ENCODE results near the gene CD8B. TPM values are rescaled to one million over a fixed set of nuclear protein-coding genes. Genes with fewer than 3 reads are reported as not detected.

The CD8B gene
- total RNA-seq, 1 donor from 2014 or later = 4.1 TPM

DNA sequence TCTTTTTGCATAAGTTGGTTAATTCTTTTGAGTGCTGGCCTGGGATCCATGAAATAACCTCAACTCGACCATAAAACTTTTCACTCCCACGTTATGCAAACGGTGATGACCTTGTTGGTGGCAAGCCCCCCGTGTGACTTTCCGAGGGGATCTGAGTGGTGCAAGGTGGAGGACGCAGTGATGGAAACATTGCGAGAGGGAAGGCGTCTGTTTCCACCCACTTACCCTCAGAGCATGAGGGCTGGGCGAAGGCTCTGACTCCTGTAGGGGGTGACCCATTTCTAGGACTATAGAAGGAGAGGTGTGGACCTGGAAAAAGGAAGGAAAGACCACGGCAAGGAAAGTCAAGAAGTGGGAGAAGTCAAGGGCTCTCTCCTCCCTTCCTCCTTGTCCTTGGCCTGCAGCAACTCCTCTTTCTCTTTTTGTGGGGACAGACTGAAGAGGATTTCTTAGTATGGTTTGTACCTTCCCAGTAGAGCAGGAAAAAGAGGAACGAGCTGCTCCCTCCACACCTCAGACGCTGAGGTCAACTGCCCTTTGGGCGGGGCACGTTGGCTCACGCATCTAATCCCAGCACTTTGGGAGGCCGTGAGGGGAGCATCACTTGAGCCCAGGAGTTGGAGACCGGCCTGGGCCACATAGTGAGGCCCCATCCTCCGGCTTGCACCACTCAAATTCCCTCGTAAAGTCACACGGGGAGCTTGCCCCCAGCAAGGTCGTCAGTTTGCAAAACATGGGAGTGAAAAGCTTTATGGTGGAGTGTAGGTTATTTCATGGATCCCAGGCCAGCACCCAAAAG lies 55.4 kb downstream of the CD8B start:
- DNase-seq (ENCODE audit: low spot score) = no peak

DNA sequence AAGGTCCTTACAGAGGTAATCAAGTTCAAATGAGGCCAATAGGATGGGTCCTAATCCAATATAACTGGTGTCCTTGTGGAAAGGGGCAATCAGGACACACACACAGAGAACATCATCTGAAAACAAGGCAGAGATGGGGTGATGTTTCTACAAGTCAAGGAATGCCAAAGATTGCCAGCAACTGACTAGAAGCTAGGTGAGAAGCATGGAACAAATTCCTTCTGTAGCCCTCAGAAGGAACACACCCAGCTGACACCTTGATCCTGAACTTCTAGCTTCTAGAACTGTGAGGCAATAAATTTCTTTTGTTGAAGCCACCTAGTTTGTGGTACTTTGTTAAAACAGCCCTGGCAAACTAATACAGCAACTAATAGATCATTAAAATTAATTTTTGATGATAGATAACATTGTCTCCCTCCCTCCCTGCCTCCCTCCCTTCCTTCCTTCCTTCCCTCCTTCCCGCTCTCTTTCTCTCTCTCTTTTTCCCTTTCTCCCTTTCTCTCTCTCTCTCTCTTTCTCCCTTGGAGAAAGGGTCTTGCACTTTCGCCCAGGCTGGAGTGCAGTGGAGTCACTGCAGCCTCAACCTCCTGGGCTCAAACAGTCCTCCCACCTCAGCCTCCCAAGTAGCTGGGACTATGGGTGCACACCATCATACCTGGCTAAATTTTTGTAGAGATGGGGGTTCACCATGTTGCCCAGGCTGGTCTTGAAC lies 60.7 kb downstream of the CD8B start:
- DNase-seq (ENCODE audit: low spot score) = no peak

DNA sequence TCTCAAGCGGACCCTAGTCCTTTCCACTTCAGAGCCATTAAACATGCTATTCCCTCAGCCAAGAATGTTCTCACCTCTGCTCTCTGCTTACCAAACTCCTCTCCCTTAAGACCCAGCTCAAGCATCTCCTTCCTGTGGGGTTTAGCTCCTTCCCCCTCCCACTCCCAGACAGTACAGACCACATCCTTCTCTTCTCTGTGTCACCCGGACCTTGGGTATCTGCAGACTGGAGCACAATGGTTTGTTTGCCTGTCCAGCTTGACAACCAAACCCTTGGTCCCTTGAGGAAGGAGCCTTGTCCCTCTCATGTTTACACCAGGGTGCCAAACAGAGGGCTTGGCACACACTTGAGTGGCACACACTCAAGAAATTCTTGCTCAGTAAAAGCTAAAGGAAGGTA lies 66.8 kb downstream of the CD8B start:
- no peak for DNase-seq (ENCODE audit: low spot score)

DNA sequence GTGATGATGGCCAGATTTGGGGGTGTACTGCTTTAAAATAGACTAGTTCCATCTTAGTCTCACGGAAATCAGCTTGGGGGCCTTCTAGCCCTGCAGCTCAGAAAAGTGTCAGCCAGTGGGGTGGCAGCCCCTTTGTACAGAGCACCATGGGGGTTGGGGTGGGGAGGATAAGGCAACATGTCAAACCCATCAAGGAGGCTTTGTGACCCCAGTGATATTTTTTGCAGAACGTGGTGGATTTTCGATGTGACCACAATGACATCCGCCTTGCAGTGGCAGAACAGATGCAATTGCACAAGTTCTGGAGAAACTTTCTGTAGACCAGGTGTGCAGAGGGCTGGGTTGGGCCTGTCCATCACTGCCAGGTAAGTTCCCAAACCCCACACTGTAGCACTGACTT lies 67.9 kb downstream of the CD8B start:
- no peak for DNase-seq (ENCODE audit: low spot score)

DNA sequence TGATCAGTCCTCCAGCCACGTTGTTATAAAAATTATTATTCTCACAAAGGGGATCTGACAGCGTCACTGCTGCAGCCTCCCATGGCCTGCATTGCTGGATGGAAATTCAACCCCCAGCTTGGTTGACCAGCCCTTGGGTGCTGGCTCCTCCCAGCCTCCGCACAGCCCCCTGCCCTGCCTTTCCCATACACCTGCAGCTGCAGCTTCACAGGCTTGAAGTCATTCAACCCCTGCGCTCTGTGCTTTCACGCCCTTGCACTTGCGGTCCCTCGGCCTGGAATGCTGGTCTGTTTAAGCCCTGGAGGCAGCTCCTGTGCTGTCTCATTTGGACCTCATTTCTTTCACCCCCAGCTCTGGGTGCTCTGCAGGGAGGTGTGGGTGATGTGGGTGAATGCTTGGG lies 70.1 kb downstream of the CD8B start:
- DNase-seq (ENCODE audit: low spot score) = no peak

DNA sequence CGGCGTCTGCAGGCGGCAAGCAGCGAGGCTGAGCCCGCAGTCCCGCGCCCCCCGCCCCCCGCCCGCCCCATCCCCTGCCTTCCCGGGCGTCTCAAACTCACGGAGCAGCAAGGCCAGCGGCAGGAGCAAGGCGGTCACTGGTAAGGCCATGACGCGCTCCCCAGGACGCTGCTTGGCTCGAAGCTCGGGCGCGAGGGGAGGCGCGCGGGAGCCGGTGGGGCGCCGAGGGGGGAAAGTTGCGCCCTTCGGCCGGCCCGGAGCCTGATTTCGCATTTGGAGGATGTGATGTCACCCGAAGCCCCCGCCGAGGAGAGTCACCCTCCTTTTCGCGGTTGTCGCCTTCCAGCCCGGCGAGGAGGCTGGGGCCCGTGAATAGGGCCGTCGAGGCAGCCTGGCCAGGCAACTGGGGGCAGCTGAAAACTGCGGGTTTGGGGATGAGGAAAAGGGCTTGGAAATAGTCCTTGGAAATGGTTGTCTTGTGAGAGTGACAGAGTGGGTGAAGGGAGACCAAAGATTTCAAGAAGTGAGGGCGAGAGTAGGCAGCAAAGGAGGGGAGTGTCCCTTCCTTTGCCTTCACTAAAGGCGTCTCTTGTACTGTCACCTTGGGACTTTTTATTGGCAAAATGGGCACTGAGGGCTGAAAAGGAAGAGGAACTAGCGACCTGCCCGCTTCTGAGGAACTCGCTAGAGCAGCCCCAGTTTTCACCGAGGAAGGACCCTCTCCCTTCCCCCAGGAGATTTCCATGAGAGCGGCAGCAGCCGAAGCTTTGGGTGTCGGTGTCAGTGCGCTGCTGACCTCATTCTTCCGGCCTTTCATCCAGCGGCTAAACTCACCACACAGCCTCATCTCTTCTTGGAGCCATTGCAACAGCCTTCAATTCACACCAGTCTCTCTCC lies 70.8 kb downstream of the CD8B start, which contains the start of gene CD8A:
Gene CD8A, minus strand, starts transcription at position 238 of the 897 bp plus-strand sequence. Its CDS starts 88 bp downstream, at position 150.
- no peak for DNase-seq (ENCODE audit: low spot score)

DNA sequence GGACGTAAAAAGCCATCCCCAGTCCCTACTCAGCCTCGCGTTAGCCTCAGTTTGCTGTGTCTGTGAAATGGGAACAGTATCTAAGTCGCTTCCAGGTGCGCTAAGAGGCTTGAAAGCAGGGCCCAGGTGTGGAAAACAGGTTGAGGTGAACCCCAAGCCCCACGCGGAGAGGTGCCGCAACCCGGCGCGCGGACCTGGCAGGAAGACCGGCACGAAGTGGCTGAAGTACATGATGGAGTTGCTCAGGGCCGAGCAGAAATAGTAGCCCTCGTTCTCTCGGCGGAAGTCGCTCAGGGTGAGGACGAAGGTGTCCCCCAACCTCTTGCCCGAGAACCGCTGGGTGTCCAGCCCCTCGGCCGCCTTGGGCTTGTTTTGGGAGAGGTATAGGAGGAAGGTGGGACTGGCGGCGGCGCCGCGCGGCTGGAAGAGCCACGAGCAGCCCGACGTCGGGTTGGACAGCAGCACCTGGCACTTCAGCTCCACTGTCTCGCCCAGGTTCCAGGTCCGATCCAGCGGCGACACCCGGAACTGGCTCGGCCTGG lies 71.5 kb downstream of the CD8B start:
- DNase-seq (ENCODE audit: low spot score) = no peak

DNA sequence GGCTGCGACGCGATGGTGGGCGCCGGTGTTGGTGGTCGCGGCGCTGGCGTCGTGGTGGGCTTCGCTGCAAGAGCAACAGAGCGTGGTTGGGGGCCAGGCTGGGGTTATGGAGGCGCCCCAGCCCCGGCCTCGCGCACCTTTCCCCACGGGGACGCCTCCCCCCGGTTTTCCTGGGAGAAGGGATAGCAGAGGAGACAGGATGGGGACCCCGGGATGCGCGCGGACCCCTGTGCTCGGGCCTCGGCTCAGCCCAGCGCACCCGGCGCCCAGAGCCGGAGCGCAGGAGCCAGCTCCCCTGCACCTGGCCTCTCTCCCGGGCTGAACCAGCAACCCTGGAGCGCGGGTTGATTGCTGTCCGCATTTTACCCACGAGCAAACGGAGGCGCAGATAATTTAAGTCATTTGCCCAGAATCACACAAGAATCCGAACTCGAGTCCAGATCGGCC lies 72.0 kb downstream of the CD8B start:
- no peak for DNase-seq (ENCODE audit: low spot score)

DNA sequence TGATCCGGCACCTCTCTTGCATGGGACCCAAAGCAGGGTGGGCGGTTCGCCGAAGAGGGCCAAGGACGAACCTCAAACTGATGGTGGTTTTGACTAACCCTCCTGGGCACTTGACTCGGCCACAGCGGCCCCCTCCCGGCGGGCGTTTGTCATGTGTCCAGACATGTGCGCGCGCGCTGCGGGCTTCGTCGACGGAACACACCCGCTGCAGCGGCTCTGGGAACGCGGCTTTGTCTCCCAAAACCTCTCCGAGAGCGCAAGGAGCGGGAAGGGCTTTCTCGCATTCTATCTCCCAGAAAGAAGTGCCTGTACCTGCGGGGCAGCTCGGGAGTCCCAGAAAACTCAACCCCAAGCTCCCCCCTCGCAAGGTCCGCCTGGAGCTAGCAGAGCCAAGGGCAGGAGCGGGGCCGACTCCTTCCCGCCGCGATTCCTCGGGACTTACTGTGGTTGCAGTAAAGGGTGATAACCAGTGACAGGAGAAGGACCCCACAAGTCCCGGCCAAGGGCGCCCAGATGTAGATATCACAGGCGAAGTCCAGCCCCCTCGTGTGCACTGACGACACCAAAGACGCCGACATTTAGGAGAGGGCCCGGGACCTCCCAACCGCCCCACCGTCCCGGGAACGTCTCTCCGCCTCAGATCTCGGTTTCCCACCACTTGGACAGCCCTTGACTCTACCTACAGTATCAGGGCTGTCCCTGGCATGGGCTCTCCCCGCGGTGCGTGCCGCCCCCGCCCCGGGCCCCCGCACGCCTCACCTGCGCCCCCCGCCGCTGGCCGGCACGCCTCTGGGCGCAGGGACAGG lies 72.6 kb downstream of the CD8B start:
- DNase-seq (ENCODE audit: low spot score) = no peak

DNA sequence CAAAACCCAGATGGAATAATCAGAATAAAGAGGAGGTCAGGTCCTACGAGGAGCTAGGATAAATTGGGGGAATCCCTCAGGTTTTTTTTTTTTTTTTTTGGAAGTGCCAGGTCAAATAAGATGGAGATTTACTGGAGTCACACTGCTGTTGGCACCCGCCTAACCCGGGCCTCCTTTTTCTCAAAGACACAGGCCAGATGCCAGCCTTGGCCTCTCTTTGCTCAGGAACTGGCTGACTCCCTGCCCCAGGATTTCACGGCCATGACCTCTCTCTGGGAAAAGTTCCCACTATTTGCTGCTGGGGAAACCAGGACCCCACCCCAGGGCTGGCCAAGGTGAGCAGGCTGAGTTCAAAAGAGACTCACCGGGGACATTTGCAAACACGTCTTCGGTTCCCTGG lies 73.5 kb downstream of the CD8B start:
- DNase-seq (ENCODE audit: low spot score) = no peak

DNA sequence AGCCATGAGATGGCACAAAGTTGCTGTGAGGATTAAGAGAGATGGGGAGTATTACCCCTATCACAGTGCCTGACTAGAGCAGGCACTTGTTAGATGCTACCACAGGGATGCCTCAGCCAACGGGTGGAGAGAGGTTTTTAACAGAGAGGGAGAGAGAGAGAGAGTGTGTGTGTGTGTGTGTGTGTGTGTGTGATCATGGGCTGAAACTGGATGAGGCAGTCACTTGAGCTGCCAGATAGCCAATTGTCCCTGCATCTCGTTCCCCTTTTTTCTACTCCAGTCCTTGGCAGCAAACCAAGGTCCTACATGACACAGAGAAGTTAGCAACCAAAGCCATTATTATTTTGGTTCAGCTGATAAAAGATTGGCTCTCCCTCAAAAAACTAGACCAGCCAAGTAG lies 74.0 kb downstream of the CD8B start:
- DNase-seq (ENCODE audit: low spot score) = peak; percentile 13

DNA sequence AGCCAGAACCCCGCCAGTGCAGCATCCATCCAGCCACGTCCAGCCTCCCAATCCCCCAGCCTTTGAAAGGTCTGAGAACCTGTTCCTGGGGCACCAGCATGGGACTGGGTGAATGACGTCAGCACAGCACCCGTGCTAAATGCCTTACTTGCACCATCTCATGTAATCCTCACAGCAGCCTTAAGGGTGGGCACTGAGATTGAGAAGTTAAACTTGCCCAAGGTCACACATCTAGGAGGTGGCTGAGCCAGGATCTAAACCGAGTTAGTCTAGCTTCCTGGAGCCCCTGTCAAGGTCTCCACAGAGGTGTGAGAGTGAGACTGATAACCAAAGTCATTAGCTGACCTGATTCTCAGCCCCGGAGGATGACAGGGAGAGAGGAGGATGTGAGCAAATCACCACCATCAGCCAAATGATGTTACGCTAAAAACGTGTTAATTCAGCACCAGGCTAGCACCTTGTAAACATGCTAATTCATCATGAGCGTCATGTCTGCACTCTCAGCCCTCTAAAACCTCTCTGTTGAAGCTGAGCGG lies 75.6 kb downstream of the CD8B start:
- peak; percentile 15 for DNase-seq (ENCODE audit: low spot score)

DNA sequence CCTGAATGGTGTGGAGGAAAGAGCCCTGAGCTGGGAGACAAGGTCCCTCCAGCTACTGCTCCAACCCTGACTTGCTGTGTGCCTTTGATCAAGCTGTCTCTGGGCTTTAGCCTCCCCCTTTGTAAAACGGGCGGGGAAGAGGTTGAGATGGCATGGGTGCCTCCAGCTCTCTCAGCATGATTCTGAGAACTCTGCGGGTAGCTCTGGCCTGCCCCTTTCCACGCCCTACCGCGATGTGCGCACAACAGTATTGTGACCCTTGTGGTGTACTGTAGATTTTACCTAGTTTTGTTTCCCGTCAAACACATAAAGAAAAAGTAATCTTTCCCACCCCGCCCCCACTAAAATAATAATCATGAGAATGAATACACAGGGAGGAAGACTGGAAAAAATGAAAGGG lies 76.2 kb downstream of the CD8B start:
- peak; percentile 14 for DNase-seq (ENCODE audit: low spot score)

DNA sequence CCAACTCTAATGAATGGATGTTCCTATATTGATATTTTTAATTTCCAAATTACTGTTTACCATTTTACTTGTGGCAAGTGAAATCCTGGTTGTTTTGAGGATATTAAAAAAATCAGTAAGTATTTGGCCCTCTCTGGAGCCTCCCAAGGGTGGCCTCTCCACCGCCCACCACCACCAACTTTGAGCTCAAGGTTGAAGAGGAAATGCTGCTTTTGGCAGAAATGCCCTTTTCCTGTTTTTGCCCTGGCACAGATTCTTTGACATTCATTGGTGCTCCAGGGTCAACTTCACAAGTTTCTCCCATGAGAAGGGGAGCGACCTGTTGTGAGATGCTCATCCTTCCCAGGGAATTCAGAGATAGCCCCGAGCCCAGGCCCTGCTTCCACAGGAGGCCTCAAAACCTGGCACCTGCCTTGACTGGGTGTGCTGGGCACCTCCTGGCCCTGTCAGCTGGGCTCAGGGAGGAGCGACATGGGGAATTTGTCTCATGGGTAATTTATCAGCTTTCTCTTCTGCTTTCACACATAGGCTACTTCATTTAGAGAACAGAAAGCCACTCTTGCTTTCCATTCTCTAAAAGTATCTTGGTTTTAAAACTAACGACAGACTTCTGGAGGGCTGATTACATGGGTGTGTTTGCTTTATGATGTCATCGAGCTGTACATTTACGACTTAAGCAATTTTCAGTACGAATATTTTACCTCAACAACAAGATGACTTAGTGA lies 77.9 kb downstream of the CD8B start:
- DNase-seq (ENCODE audit: low spot score) = no peak

DNA sequence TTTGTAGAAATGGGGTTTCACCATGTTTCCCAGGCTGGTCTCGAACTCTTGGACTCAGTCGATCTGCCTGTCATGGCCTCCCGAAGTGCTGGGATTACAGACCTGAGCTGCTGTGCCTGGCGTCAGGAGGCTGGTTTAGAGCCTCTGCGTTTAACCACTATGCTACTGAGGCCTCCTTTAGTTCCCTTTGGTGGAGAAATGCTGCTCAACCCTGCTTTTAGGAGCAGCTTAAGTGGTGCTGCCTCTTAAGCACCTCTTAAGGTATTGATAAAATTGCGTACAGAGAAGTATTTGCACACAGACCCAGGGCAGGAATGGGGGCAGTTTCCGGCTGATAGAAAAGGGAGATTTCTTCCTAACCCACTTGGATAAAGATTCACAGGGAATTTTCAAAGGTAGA lies 78.9 kb downstream of the CD8B start:
- DNase-seq (ENCODE audit: low spot score) = no peak

DNA sequence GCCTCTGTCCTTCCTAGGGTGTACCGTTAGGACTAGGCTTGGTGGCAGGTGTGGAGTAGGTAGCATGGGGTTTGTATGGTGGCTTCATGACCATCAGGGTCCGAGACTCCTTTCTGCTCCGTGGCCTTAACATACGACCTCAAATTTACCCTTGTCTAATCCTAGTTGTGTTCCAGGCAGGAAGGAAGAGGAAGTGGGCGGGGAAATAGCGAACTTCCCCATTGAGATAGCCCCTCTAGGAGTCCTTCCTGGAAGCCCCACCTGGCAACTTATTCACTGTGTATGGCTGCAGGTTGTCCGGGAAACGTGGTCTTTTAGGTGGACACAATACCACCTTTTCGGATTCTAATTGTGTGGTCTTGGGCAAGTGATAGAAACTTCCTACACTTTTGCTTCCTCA lies 80.3 kb downstream of the CD8B start:
- DNase-seq (ENCODE audit: low spot score) = no peak

DNA sequence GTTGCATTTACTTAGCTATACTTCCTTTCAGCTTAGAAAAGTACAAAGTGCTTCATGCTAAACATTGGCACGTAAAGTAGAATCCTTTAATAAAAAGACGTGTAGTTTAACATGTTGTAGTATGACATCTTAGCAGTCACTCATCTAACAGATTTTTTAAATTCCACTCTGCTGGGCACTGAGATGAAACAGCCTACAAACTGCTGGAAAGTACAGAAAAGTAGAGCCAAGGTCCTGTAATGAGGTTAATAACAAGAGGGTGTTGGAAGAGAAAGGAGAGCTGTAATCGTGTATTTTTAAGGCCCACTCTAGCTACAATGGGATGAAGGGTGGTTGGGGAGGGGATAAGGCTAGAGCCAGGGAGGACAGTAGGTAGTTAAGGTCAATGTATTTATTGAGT lies 81.7 kb downstream of the CD8B start:
- DNase-seq (ENCODE audit: low spot score) = no peak

DNA sequence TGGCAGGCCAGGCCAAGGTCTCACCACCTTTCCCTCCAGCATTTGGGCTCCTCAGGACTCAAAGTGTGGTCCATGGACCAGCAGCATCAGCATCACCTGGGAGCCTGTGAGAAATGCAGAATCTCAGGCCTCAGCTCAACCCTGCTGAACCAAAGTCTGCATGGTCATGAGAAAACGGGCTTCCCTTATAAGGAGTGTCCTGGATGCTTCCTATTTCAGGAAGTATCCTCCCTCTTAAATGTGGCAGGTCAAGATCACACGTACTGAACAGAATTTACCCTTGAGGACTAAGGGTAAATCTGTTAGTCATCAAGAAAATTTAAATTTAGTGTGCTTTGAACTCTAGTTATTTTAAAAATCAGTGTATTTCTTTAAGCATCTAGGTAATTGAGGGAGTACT lies 82.7 kb downstream of the CD8B start:
- no peak for DNase-seq (ENCODE audit: low spot score)

DNA sequence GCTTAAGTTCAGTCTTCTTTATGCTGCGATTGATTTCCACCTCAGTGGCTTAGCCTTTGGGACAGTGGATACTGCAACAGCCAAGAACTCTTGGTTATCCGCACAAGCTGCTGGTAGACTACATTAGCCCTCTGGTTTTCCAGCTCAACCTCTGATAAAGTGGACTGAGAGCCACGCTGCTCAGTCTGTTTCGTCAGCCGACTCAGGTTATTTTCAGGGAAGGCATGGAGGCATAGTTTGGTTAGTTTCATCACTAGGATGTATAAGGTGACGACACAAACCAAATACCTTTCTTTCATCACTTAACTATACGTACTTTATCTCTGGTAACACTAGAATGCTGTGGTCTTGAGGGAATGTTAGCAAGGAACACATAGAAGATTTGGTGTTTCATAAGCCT lies 85.2 kb downstream of the CD8B start:
- DNase-seq (ENCODE audit: low spot score) = no peak

DNA sequence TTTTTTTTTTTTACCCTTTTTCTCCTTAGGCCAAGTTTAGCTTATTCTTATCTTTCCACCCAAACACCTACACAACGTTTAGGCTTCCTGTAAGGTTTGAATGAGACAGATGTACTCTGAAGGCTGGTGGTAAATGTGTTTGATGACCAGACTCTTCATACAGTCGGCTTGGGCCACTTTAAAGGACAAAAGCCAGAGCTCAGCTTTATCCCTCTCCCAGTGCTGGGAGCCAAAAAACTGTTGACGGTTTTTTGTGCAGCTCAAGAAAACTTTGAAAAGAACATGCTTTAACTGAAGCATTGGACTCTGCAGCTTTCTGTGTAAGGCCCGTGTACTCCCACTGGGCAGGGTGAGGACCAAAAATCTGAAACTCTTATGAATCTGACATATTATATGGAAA lies 86.3 kb downstream of the CD8B start:
- DNase-seq (ENCODE audit: low spot score) = no peak

All from mucosa of gallbladder (tissue), 1 donor.